GM12878 (cell line): ENCODE data around the gene CHKA.

Source experiments
- FOXM1 ChIP-seq: IDR thresholded peaks from 2 replicates; pipeline ENCODE4 v1.6.1; 2012; ENCODE audit warnings: low read depth, mild to moderate bottlenecking, inconsistent platforms, low read length, moderate library complexity
- HCFC1 ChIP-seq: fragments of 150-350 bp; IDR thresholded peaks from 2 replicates; pipeline ENCODE4 v1.6.1; 2014; ENCODE audit warnings: low read length
- POLR2A ChIP-seq: IDR thresholded peaks from 2 replicates; pipeline ENCODE4 v1.6.1; 2011; ENCODE audit warnings: low read depth, mild to moderate bottlenecking, low read length
- POLR2AphosphoS5 ChIP-seq: IDR thresholded peaks from 2 replicates; pipeline ENCODE4 v1.6.1; 2011; ENCODE audit warnings: mild to moderate bottlenecking, low read length, inconsistent platforms
- SIN3A ChIP-seq: IDR thresholded peaks from 2 replicates; pipeline ENCODE4 v1.6.1; 2012; ENCODE audit warnings: low read depth, low read length, improper control_type of control experiment
- TF ChIP-seq, protein P1 (sequence below), 3 experiments: IDR thresholded peaks in 2 of 3; conservative IDR thresholded peaks in 1 of 3; 2 replicates each; pipeline ENCODE4 v1.5.1; 2011; ENCODE audit warnings: low read depth in 3 of 3, low read length in 3 of 3, mild to moderate bottlenecking in 3 of 3, control low read depth in 2 of 3, moderate library complexity in 2 of 3, inconsistent platforms in 1 of 3, mixed read lengths in 1 of 3; ENCODE audit not compliant: control insufficient read depth in 2 of 3, insufficient read depth in 1 of 3; ENCODE audit errors: extremely low read depth in 1 of 3
- TF ChIP-seq, protein P2 (sequence below): IDR thresholded peaks from 2 replicates; pipeline ENCODE4 v1.6.1; 2011; ENCODE audit warnings: low read depth, low read length, improper control_type of control experiment, borderline replicate concordance

DNA sequence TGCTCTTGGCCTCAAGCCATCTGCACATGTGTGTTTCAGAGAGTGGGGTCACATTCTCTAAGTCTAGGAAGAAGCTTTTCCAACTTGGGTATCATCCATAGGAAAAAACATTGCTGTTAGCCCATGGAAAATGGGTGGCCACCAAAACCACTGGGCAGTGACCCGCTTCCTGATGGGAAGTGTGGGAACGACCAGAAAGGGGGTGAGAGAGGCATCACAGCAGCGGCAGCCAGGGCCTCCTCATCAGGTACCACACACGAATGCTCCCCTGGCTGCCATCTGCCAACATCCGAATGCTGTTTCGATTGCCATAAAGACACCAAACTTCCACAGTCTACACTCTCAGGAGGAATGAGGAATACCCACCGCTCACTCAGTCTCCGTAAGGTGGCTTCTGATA, 40.3 kb downstream of the CHKA start:
- TF ChIP-seq POLR2A = peak; percentile 7; the same call in 1 of the 2 replicates
- no peak for TF ChIP-seq FOXM1
- TF ChIP-seq, protein P1, sequence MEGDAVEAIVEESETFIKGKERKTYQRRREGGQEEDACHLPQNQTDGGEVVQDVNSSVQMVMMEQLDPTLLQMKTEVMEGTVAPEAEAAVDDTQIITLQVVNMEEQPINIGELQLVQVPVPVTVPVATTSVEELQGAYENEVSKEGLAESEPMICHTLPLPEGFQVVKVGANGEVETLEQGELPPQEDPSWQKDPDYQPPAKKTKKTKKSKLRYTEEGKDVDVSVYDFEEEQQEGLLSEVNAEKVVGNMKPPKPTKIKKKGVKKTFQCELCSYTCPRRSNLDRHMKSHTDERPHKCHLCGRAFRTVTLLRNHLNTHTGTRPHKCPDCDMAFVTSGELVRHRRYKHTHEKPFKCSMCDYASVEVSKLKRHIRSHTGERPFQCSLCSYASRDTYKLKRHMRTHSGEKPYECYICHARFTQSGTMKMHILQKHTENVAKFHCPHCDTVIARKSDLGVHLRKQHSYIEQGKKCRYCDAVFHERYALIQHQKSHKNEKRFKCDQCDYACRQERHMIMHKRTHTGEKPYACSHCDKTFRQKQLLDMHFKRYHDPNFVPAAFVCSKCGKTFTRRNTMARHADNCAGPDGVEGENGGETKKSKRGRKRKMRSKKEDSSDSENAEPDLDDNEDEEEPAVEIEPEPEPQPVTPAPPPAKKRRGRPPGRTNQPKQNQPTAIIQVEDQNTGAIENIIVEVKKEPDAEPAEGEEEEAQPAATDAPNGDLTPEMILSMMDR (IDR thresholded peaks at IDR 0.05 in 2 of 3, conservative IDR thresholded peaks at IDR 0.05 in 1 of 3; ENCODE audit: control insufficient read depth in 2 of 3, extremely low read depth in 1 of 3, insufficient read depth in 1 of 3, low read depth in 3 of 3, low read length in 3 of 3) = no peak
- no peak for TF ChIP-seq POLR2AphosphoS5
- no peak for TF ChIP-seq SIN3A
- TF ChIP-seq HCFC1 = no peak
- TF ChIP-seq, protein P2, sequence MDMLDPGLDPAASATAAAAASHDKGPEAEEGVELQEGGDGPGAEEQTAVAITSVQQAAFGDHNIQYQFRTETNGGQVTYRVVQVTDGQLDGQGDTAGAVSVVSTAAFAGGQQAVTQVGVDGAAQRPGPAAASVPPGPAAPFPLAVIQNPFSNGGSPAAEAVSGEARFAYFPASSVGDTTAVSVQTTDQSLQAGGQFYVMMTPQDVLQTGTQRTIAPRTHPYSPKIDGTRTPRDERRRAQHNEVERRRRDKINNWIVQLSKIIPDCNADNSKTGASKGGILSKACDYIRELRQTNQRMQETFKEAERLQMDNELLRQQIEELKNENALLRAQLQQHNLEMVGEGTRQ = no peak
